Measurements from ENCODE around the gene USP3.

- TF ChIP-seq, protein P1, sequence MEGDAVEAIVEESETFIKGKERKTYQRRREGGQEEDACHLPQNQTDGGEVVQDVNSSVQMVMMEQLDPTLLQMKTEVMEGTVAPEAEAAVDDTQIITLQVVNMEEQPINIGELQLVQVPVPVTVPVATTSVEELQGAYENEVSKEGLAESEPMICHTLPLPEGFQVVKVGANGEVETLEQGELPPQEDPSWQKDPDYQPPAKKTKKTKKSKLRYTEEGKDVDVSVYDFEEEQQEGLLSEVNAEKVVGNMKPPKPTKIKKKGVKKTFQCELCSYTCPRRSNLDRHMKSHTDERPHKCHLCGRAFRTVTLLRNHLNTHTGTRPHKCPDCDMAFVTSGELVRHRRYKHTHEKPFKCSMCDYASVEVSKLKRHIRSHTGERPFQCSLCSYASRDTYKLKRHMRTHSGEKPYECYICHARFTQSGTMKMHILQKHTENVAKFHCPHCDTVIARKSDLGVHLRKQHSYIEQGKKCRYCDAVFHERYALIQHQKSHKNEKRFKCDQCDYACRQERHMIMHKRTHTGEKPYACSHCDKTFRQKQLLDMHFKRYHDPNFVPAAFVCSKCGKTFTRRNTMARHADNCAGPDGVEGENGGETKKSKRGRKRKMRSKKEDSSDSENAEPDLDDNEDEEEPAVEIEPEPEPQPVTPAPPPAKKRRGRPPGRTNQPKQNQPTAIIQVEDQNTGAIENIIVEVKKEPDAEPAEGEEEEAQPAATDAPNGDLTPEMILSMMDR (IDR thresholded peaks at IDR 0.05), result no peak
- no peak for TF ChIP-seq POLR2A (IDR thresholded peaks at IDR 0.05)
Measured at GRCh38 chr15:63588826-63589225, 84.4 kb downstream of the USP3 start.
